ENCODE results near the gene RUFY3. TPM values are rescaled to one million over a fixed set of nuclear protein-coding genes. Genes with fewer than 3 reads are reported as not detected.

Gene RUFY3
- total and polyA plus RNA-seq, 2 of the 13 experiments (the other 11 are each of a cell fraction or from before 2014, with no cell fraction given): 17.9 to 25.3 TPM

DNA sequence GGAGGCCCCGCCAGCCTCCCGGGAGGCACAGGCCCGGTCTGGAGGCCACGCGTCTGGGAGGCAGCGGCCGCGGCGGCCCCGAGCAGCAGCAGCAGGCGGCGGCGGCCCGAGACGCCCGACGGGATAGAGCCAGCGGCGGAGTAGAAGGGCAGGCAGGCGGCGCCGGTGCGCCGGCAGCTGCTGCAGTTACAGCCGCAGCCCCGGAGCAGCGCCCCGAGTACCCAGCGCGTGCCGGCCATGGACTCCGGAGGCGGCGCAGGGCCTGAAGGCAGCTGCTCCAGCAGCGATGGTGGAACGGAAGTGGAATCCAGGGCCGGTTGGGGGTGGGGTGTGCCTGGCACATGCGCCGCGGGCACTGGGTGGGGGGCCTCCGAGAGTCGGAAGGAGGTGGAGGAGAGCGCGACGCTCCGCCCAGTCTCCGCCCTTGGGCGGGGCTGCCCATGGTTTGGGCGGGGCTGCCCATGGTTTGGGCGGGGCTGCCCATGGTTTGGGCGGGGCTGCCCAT, 117.9 kb downstream of the RUFY3 start, which contains the start of gene GRSF1 (continued):
- TF ChIP-seq RAD21 (CRISPR knock-in tag; IDR thresholded peaks at IDR 0.05) (peak; percentile 43; the same call in 1 of the 2 replicates), MXI1 (IDR thresholded peaks at IDR 0.05; ENCODE audit: borderline replicate concordance, low read depth, low read length) (peak; percentile 58; the same call in 1 of the 3 replicates), HNRNPLL (IDR thresholded peaks at IDR 0.05; ENCODE audit: low read depth, low read length, poor library complexity, severe bottlenecking) (peak; percentile 59), TEAD2 (CRISPR knock-in tag; IDR thresholded peaks at IDR 0.05) (no peak), ZSCAN31 (CRISPR knock-in tag; IDR thresholded peaks at IDR 0.05; ENCODE audit: low read depth) (0 out of 2 replicates have a peak, but pooled peaks have one; percentile 3), SIN3A (IDR thresholded peaks at IDR 0.05; ENCODE audit: borderline replicate concordance, low read depth, low read length) (peak; percentile 81; the same call in 1 of the 2 replicates)
- TF ChIP-seq, protein P1, sequence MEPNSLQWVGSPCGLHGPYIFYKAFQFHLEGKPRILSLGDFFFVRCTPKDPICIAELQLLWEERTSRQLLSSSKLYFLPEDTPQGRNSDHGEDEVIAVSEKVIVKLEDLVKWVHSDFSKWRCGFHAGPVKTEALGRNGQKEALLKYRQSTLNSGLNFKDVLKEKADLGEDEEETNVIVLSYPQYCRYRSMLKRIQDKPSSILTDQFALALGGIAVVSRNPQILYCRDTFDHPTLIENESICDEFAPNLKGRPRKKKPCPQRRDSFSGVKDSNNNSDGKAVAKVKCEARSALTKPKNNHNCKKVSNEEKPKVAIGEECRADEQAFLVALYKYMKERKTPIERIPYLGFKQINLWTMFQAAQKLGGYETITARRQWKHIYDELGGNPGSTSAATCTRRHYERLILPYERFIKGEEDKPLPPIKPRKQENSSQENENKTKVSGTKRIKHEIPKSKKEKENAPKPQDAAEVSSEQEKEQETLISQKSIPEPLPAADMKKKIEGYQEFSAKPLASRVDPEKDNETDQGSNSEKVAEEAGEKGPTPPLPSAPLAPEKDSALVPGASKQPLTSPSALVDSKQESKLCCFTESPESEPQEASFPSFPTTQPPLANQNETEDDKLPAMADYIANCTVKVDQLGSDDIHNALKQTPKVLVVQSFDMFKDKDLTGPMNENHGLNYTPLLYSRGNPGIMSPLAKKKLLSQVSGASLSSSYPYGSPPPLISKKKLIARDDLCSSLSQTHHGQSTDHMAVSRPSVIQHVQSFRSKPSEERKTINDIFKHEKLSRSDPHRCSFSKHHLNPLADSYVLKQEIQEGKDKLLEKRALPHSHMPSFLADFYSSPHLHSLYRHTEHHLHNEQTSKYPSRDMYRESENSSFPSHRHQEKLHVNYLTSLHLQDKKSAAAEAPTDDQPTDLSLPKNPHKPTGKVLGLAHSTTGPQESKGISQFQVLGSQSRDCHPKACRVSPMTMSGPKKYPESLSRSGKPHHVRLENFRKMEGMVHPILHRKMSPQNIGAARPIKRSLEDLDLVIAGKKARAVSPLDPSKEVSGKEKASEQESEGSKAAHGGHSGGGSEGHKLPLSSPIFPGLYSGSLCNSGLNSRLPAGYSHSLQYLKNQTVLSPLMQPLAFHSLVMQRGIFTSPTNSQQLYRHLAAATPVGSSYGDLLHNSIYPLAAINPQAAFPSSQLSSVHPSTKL (CRISPR knock-in tag; IDR thresholded peaks at IDR 0.05): no peak; the same call in 1 of the 2 replicates
- TF ChIP-seq, protein P2, sequence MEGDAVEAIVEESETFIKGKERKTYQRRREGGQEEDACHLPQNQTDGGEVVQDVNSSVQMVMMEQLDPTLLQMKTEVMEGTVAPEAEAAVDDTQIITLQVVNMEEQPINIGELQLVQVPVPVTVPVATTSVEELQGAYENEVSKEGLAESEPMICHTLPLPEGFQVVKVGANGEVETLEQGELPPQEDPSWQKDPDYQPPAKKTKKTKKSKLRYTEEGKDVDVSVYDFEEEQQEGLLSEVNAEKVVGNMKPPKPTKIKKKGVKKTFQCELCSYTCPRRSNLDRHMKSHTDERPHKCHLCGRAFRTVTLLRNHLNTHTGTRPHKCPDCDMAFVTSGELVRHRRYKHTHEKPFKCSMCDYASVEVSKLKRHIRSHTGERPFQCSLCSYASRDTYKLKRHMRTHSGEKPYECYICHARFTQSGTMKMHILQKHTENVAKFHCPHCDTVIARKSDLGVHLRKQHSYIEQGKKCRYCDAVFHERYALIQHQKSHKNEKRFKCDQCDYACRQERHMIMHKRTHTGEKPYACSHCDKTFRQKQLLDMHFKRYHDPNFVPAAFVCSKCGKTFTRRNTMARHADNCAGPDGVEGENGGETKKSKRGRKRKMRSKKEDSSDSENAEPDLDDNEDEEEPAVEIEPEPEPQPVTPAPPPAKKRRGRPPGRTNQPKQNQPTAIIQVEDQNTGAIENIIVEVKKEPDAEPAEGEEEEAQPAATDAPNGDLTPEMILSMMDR (CRISPR knock-in tag; IDR thresholded peaks at IDR 0.05): 0 out of 2 replicates have a peak, but pooled peaks have one; percentile 13
- TF ChIP-seq, protein P3, sequence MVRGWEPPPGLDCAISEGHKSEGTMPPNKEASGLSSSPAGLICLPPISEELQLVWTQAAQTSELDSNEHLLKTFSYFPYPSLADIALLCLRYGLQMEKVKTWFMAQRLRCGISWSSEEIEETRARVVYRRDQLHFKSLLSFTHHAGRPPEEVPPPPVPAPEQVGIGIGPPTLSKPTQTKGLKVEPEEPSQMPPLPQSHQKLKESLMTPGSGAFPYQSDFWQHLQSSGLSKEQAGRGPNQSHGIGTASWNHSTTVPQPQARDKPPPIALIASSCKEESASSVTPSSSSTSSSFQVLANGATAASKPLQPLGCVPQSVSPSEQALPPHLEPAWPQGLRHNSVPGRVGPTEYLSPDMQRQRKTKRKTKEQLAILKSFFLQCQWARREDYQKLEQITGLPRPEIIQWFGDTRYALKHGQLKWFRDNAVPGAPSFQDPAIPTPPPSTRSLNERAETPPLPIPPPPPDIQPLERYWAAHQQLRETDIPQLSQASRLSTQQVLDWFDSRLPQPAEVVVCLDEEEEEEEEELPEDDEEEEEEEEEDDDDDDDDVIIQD (CRISPR knock-in tag; IDR thresholded peaks at IDR 0.05; ENCODE audit: low read depth): peak; percentile 63; the same call in 1 of the 2 replicates
- TF ChIP-seq, protein P4, sequence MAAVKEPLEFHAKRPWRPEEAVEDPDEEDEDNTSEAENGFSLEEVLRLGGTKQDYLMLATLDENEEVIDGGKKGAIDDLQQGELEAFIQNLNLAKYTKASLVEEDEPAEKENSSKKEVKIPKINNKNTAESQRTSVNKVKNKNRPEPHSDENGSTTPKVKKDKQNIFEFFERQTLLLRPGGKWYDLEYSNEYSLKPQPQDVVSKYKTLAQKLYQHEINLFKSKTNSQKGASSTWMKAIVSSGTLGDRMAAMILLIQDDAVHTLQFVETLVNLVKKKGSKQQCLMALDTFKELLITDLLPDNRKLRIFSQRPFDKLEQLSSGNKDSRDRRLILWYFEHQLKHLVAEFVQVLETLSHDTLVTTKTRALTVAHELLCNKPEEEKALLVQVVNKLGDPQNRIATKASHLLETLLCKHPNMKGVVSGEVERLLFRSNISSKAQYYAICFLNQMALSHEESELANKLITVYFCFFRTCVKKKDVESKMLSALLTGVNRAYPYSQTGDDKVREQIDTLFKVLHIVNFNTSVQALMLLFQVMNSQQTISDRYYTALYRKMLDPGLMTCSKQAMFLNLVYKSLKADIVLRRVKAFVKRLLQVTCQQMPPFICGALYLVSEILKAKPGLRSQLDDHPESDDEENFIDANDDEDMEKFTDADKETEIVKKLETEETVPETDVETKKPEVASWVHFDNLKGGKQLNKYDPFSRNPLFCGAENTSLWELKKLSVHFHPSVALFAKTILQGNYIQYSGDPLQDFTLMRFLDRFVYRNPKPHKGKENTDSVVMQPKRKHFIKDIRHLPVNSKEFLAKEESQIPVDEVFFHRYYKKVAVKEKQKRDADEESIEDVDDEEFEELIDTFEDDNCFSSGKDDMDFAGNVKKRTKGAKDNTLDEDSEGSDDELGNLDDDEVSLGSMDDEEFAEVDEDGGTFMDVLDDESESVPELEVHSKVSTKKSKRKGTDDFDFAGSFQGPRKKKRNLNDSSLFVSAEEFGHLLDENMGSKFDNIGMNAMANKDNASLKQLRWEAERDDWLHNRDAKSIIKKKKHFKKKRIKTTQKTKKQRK (IDR thresholded peaks at IDR 0.05; ENCODE audit: low read length): no peak
- TF ChIP-seq, protein P5, sequence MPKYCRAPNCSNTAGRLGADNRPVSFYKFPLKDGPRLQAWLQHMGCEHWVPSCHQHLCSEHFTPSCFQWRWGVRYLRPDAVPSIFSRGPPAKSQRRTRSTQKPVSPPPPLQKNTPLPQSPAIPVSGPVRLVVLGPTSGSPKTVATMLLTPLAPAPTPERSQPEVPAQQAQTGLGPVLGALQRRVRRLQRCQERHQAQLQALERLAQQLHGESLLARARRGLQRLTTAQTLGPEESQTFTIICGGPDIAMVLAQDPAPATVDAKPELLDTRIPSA (CRISPR knock-in tag; IDR thresholded peaks at IDR 0.05; ENCODE audit: borderline replicate concordance): no peak
- TF ChIP-seq, protein P6, sequence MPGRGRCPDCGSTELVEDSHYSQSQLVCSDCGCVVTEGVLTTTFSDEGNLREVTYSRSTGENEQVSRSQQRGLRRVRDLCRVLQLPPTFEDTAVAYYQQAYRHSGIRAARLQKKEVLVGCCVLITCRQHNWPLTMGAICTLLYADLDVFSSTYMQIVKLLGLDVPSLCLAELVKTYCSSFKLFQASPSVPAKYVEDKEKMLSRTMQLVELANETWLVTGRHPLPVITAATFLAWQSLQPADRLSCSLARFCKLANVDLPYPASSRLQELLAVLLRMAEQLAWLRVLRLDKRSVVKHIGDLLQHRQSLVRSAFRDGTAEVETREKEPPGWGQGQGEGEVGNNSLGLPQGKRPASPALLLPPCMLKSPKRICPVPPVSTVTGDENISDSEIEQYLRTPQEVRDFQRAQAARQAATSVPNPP (CRISPR knock-in tag; IDR thresholded peaks at IDR 0.05): peak; percentile 33; the same call in 1 of the 2 replicates
